H1 (cell line): ENCODE data around the gene OBSL1. TPM values are rescaled to one million over a fixed set of nuclear protein-coding genes. Genes with fewer than 3 reads are reported as not detected.

Experiments
- CTCF ChIA-PET: fragments of 300-600 bp; sonication (Branson Sonifier 250); formaldehyde crosslinking; loops from one replicate; lab custom pipeline; 2021; ENCODE audit not compliant: partially characterized antibody; lab: Charles Lee
- POLR2A ChIA-PET: fragments of 300-600 bp; sonication (Branson Sonifier 250); formaldehyde crosslinking; loops from one replicate; lab custom pipeline; 2021; ENCODE audit warnings: inconsistent platforms; ENCODE audit not compliant: partially characterized antibody; lab: Charles Lee
- DNase-seq, 2 experiments: peaks; one replicate each; pipeline versions ENCODE4 v3.0.0 to v3.0.0-alpha.2; 2010 to 2022; ENCODE audit warnings: low spot score in 2 of 2, low read depth in 1 of 2, mixed read lengths in 1 of 2
- FAIRE-seq: peaks from 2 replicates; lab custom pipeline; 2011; peaks lifted over from hg19 to GRCh38; lab: Jason Lieb, UNC
- H2AFZ ChIP-seq: 2 replicates; pipeline ENCODE4 v1.8.1; 2012; ENCODE audit warnings: low read length, inconsistent platforms
- H2AK5ac ChIP-seq: 2 replicates; pipeline ENCODE4 v1.6.1; 2013; ENCODE audit warnings: low read depth, low read length
- H2BK120ac ChIP-seq: replicated peaks from 2 replicates; pipeline ENCODE3; 2013; ENCODE audit warnings: low read depth, low read length, inconsistent platforms
- H2BK12ac ChIP-seq: 2 replicates; pipeline ENCODE4 v1.6.1; 2013; ENCODE audit warnings: low read depth, low read length
- H2BK15ac ChIP-seq: 2 replicates; pipeline ENCODE4 v1.6.1; 2013; ENCODE audit warnings: low read length
- H2BK20ac ChIP-seq: 2 replicates; pipeline ENCODE4 v1.6.1; 2013; ENCODE audit warnings: low read length
- H2BK5ac ChIP-seq: 2 replicates; pipeline ENCODE4 v1.6.1; 2013; ENCODE audit warnings: low read depth, low read length
- H3K14ac ChIP-seq: 2 replicates; pipeline ENCODE4 v1.6.1; 2013; ENCODE audit warnings: inconsistent platforms; ENCODE audit not compliant: insufficient read length
- H3K18ac ChIP-seq: 2 replicates; pipeline ENCODE4 v1.6.1; 2013; ENCODE audit warnings: low read length; ENCODE audit errors: extremely low read depth
- H3K23ac ChIP-seq: 2 replicates; pipeline ENCODE4 v1.6.1; 2013; ENCODE audit warnings: inconsistent platforms; ENCODE audit not compliant: insufficient read length
- H3K23me2 ChIP-seq: 2 replicates; pipeline ENCODE4 v1.6.1; 2013; ENCODE audit warnings: low read depth, low read length
- H3K27ac ChIP-seq: 2 replicates; pipeline ENCODE4 v1.6.1; 2011; ENCODE audit warnings: low read depth, low read length, inconsistent platforms
- H3K27me3 ChIP-seq, 4 experiments: replicated peaks in 1 of 4; 1 replicate in 1 of 4; 2 replicates in 3 of 4; pipeline versions ENCODE4 v1.6.1 to v1.8.1; 2011 to 2013; ENCODE audit warnings: low read length in 3 of 4, mild to moderate bottlenecking in 3 of 4, inconsistent platforms in 2 of 4, mixed read lengths in 2 of 4, moderate library complexity in 1 of 4; ENCODE audit not compliant: control insufficient read depth in 3 of 4, insufficient read depth in 3 of 4; ENCODE audit errors: extremely low read depth in 1 of 4
- H3K36me3 ChIP-seq, 4 experiments: 2 replicates each; pipeline versions ENCODE4 v1.6.1 to v1.8.1; 2011 to 2013; ENCODE audit warnings: mild to moderate bottlenecking in 4 of 4, low read length in 3 of 4, moderate library complexity in 2 of 4, control low read depth in 1 of 4, inconsistent platforms in 1 of 4; ENCODE audit not compliant: insufficient read depth in 4 of 4, control insufficient read depth in 2 of 4
- H3K4ac ChIP-seq: replicated peaks from 2 replicates; pipeline ENCODE3; 2013; ENCODE audit warnings: low read length, low read depth, mixed read lengths, inconsistent platforms; ENCODE audit not compliant: insufficient read length
- H3K4me1 ChIP-seq, 4 experiments: replicated peaks in 1 of 4; 1 replicate in 1 of 4; 2 replicates in 3 of 4; pipeline versions ENCODE4 v1.6.1 to v1.8.1; 2011 to 2013; ENCODE audit warnings: low read length in 3 of 4, inconsistent platforms in 2 of 4, mixed read lengths in 1 of 4; ENCODE audit not compliant: insufficient read depth in 4 of 4, control insufficient read depth in 3 of 4
- H3K4me2 ChIP-seq, 2 experiments: 2 replicates each; pipeline versions ENCODE4 v1.6.1 to v1.8.1; 2011 to 2013; ENCODE audit warnings: low read depth in 2 of 2, low read length in 2 of 2, control low read depth in 1 of 2, inconsistent platforms in 1 of 2, mild to moderate bottlenecking in 1 of 2; ENCODE audit not compliant: insufficient read depth in 1 of 2
- H3K4me3 ChIP-seq, 4 experiments: fragments of 200-600, 300-600 bp in 1 of 4; sonication (generic), shearing (Covaris generic), sonication (Bioruptor Twin) in 1 of 4; 2 replicates each; pipeline versions ENCODE4 v1.5.1 to v1.8.1; 2011 to 2016; ENCODE audit warnings: low read length in 4 of 4, low read depth in 3 of 4, control low read depth in 2 of 4, inconsistent platforms in 2 of 4, mild to moderate bottlenecking in 2 of 4, mixed read lengths in 1 of 4, moderate library complexity in 1 of 4; ENCODE audit not compliant: insufficient read depth in 2 of 4; ENCODE audit errors: extremely low read depth in 1 of 4
- H3K56ac ChIP-seq: replicated peaks from 2 replicates; pipeline ENCODE3; 2013; ENCODE audit warnings: low read depth, mild to moderate bottlenecking, mixed read lengths, low read length, inconsistent platforms; ENCODE audit not compliant: insufficient read length
- H3K79me1 ChIP-seq: 2 replicates; pipeline ENCODE4 v1.6.1; 2013; ENCODE audit warnings: low read depth, low read length, control low read depth
- H3K79me2 ChIP-seq, 2 experiments: 2 replicates each; pipeline versions ENCODE4 v1.6.1 to v1.8.1; 2012 to 2013; ENCODE audit warnings: low read length in 2 of 2, mild to moderate bottlenecking in 2 of 2, inconsistent platforms in 1 of 2; ENCODE audit not compliant: insufficient read depth in 2 of 2, control insufficient read depth in 1 of 2
- H3K9ac ChIP-seq, 4 experiments: replicated peaks in 1 of 4; 1 replicate in 1 of 4; 2 replicates in 3 of 4; pipeline versions ENCODE4 v1.6.1 to v1.8.1; 2011 to 2013; ENCODE audit warnings: low read depth in 3 of 4, low read length in 3 of 4, control low read depth in 2 of 4, mild to moderate bottlenecking in 2 of 4, moderate library complexity in 2 of 4, inconsistent platforms in 1 of 4; ENCODE audit errors: extremely low read depth in 1 of 4
- H3K9me3 ChIP-seq, 2 experiments: 2 replicates each; pipeline versions ENCODE4 v1.6.1 to v1.8.1; 2012 to 2013; ENCODE audit warnings: mild to moderate bottlenecking in 2 of 2, moderate library complexity in 2 of 2, control low read depth in 1 of 2, inconsistent platforms in 1 of 2, low read depth in 1 of 2, low read length in 1 of 2, mixed read lengths in 1 of 2; ENCODE audit not compliant: insufficient read depth in 2 of 2
- H4K20me1 ChIP-seq, 2 experiments: replicated peaks in 1 of 2; 2 replicates each; pipeline versions ENCODE3 to v1.8.1; 2011 to 2013; ENCODE audit warnings: inconsistent platforms in 2 of 2, low read length in 2 of 2, mild to moderate bottlenecking in 1 of 2; ENCODE audit not compliant: insufficient read depth in 2 of 2, control insufficient read depth in 1 of 2
- H4K5ac ChIP-seq: 2 replicates; pipeline ENCODE4 v1.6.1; 2013; ENCODE audit warnings: low read length, low read depth, mixed read lengths, inconsistent platforms; ENCODE audit not compliant: insufficient read length
- H4K8ac ChIP-seq: 2 replicates; pipeline ENCODE4 v1.8.0; 2013; ENCODE audit warnings: mild to moderate bottlenecking, moderate library complexity, low read length, inconsistent platforms; ENCODE audit not compliant: insufficient read depth; ENCODE audit errors: extremely low read depth
- H4K91ac ChIP-seq: replicated peaks from 2 replicates; pipeline ENCODE3; 2013; ENCODE audit warnings: low read length, mixed read lengths, inconsistent platforms; ENCODE audit not compliant: insufficient read length
- BACH1 ChIP-seq: IDR thresholded peaks from 2 replicates; pipeline ENCODE4 v1.6.1; 2012; ENCODE audit warnings: low read length, improper control_type of control experiment
- CHD2 ChIP-seq: IDR thresholded peaks from 2 replicates; pipeline ENCODE4 v1.6.1; 2012; ENCODE audit warnings: low read length, improper control_type of control experiment
- HDAC6 ChIP-seq: IDR thresholded peaks from one replicate; pipeline ENCODE4 v1.7.1; 2012; ENCODE audit warnings: low read depth, mild to moderate bottlenecking, inconsistent platforms, low read length, moderate library complexity
- NRF1 ChIP-seq: IDR thresholded peaks from 2 replicates; pipeline ENCODE4 v1.6.1; 2011; ENCODE audit warnings: mild to moderate bottlenecking, low read depth, low read length, improper control_type of control experiment
- PHF8 ChIP-seq: fragments of 200-600 bp; sonication (generic); conservative IDR thresholded peaks from 2 replicates; pipeline ENCODE4 v1.7.1; 2012; ENCODE audit warnings: low read depth, mild to moderate bottlenecking, inconsistent platforms, low read length, moderate library complexity
- TAF7 ChIP-seq: optimal IDR thresholded peaks from 2 replicates; pipeline ENCODE3; 2011; ENCODE audit warnings: low read depth, mild to moderate bottlenecking, inconsistent platforms, low read length, moderate library complexity, borderline replicate concordance
- TBP ChIP-seq: IDR thresholded peaks from 2 replicates; pipeline ENCODE4 v1.6.1; 2011; ENCODE audit warnings: low read depth, low read length, improper control_type of control experiment
- TCF12 ChIP-seq: IDR thresholded peaks from 2 replicates; pipeline ENCODE4 v1.6.1; 2011; ENCODE audit warnings: low read depth, mild to moderate bottlenecking, low read length
- WGBS, 2 experiments: shearing (Covaris generic) in 1 of 2; methylation state at CpG; one replicate each; pipeline versions ENCODE4 v1.1.6 to v1.1.7; 2013 to 2015; ENCODE audit warnings: low lambda C conversion rate in 2 of 2, mixed read lengths in 2 of 2, inconsistent platforms in 1 of 2, low coverage in 1 of 2, missing lambda C conversion rate in 1 of 2; ENCODE audit not compliant: insufficient replicate concordance in 2 of 2, insufficient coverage in 1 of 2, insufficient read length in 1 of 2; ENCODE audit errors: extremely low coverage in 1 of 2, missing lambda C conversion rate in 1 of 2; 5-methylcytosine and 5-hydroxymethylcytosine counted together
- polyA plus RNA-seq, 7 experiments: library from polyadenylated mRNA; depleted of rRNA in 3 of 7; stranded (reverse) in 5 of 7; unstranded in 2 of 7; fragments of >200 nt in 5 of 7; fragments of 200-250 nt in 2 of 7; gene quantifications; 1 replicate in 5 of 7; 2 replicates in 1 of 7; 4 replicates in 1 of 7; pipeline versions ENCODE4 v1.2.1 to v1.2.3, GENCODE V29; 2011 to 2013; ENCODE audit warnings: missing spikeins in 2 of 7, mixed read lengths in 2 of 7
- total RNA-seq: library from RNA; stranded (reverse); fragmentation: NEBNext Ultra II Directional; extraction: Animal tissue kit (Norgen Biotek cat#: 25700); gene quantifications from 2 replicates; pipeline ENCODE4 v1.2.1, GENCODE V29; 2021
- TF ChIP-seq, protein P1 (sequence below): IDR thresholded peaks from 2 replicates; pipeline ENCODE4 v1.6.1; 2012; ENCODE audit warnings: inconsistent platforms

OBSL1 gene
- total and polyA plus RNA-seq, 2 of the 8 experiments (the other 6 are each of a cell fraction or from before 2014, with no cell fraction given), result 116 to 127 TPM

- H2BK120ac ChIP-seq, result no peak overlapping the region
- peaks cover 4% of the 10 kb centered on the region; the same call in 1 of the 2 replicates for H3K79me1 ChIP-seq
- no peak overlapping the region for H2BK12ac ChIP-seq
- POLR2A ChIA-PET, result interaction anchor here (0.7 to 5.4 kb wide), 8 partner anchors 11 to 113 kb away, joined by 3 to 23 read pairs (median 4); partner anchors contain the start of gene STK11IP
- no peak overlapping the region for H2BK5ac ChIP-seq
- no peak overlapping the region for H2BK15ac ChIP-seq
- no peak overlapping the region for H2AK5ac ChIP-seq
- peaks cover 9% of the 10 kb centered on the region; the same call in 1 of the 2 replicates for H3K23me2 ChIP-seq
- WGBS, 2 experiments, result 85% methylated on average over 6 of the region's 6 CpGs; no CpG with 5 or more reads in 1 of the 2 experiments
- H3K23ac ChIP-seq, result no peak overlapping the region
- H3K9me3 ChIP-seq, result no peaks in the 10 kb centered on the region
- no peak overlapping the region; the same call in 1 of the 2 replicates for H4K8ac ChIP-seq
- H3K4me3 ChIP-seq, result no peak overlapping the region
- no peak overlapping the region for H4K91ac ChIP-seq
- CTCF ChIA-PET, result interaction anchor here (1.1 to 113.1 kb wide), 19 partner anchors 17 to 151 kb away, joined by 3 to 7248 read pairs (median 7); partner anchors contain the start of genes ASIC4, DES, GMPPA and SPEG
- no peak overlapping the region for H3K27ac ChIP-seq
- H3K56ac ChIP-seq, result no peak overlapping the region
- no peak overlapping the region for H4K5ac ChIP-seq
- peaks cover 10 to 11% of the 10 kb centered on the region in 2 experiments for H4K20me1 ChIP-seq
- H3K27me3 ChIP-seq, result no peaks in the 10 kb centered on the region; a peak in 1 of 7 replicates
- TF ChIP-seq HDAC6, result no peak
- no peak for TF ChIP-seq CHD2
- no peak for TF ChIP-seq TCF12
- no peak for TF ChIP-seq TBP
- no peak for TF ChIP-seq PHF8
- no peak for TF ChIP-seq TAF7
- TF ChIP-seq, protein P1, sequence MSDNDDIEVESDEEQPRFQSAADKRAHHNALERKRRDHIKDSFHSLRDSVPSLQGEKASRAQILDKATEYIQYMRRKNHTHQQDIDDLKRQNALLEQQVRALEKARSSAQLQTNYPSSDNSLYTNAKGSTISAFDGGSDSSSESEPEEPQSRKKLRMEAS, result no peak
- TF ChIP-seq BACH1, result no peak
- TF ChIP-seq NRF1, result no peak
- H3K4me1 ChIP-seq, result peaks cover 5 to 25% (median 16%) of the 10 kb centered on the region in 4 experiments
- H2BK20ac ChIP-seq, result no peak overlapping the region
- no peak overlapping the region for H3K9ac ChIP-seq
- H3K18ac ChIP-seq, result no peak overlapping the region
- H3K4me2 ChIP-seq, result peak overlapping the region; percentile 1 to 32; a peak in 1 of 4 replicates
- peaks cover 4 to 22% (median 12%) of the 10 kb centered on the region in 4 experiments; a peak in 6 of 8 replicates for H3K36me3 ChIP-seq
- H2AFZ ChIP-seq, result no peak overlapping the region
- H3K4ac ChIP-seq, result no peak overlapping the region
- no peak overlapping the region for H3K14ac ChIP-seq
- DNase-seq (no peak), FAIRE-seq (no peak)
- H3K79me2 ChIP-seq, result peaks cover 0 to 6% of the 10 kb centered on the region in 2 experiments; a peak in 1 of 4 replicates
These were observed 32.8 kb downstream of the OBSL1 start for GRCh38 chr2:219538504-219538951.
